Vagina (tissue), 2 donors: ENCODE measurements around the gene DHFR2.

Experiments used
- POLR2AphosphoS5 ChIP-seq, 2 donors: sonication (generic); formaldehyde crosslinking; IDR thresholded peaks; one replicate each; pipeline ENCODE4 v1.9.0; 2017; ENCODE audit warnings: antibody characterized with exemption in 2 of 2, mild to moderate bottlenecking in 2 of 2, low read depth in 1 of 2; ENCODE audit not compliant: insufficient read depth in 1 of 2
- TF ChIP-seq, protein P1 (sequence below), 3 experiments: fragments of 450-650 bp in 2 of 3; fragments of 200-600 bp in 1 of 3; sonication (generic) in 1 of 3; IDR thresholded peaks; one replicate each; pipeline ENCODE4 v1.5.1; 2017 to 2019; ENCODE audit warnings: antibody characterized with exemption in 3 of 3, mild to moderate bottlenecking in 2 of 3, moderate library complexity in 2 of 3

DNA sequence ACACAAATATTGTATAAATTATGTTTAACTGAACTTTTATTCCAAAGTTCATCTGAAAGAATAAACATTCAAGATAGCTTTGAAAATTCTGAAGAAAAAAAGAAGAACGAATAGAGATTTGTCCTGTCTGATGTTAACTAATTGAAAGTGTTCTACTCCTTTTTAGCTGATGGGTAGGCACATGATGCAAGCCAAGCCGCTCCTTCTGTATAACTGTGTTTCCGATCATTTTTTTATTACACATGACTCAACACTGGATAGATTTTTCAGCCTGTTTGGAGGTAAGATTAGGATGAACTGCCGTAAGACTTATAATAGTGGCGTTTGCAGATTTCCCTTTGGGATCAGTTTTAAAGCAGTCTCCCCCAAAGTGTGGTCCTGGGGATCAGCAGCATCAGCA, 19.2 kb upstream of the DHFR2 start:
- TF ChIP-seq, protein P1, sequence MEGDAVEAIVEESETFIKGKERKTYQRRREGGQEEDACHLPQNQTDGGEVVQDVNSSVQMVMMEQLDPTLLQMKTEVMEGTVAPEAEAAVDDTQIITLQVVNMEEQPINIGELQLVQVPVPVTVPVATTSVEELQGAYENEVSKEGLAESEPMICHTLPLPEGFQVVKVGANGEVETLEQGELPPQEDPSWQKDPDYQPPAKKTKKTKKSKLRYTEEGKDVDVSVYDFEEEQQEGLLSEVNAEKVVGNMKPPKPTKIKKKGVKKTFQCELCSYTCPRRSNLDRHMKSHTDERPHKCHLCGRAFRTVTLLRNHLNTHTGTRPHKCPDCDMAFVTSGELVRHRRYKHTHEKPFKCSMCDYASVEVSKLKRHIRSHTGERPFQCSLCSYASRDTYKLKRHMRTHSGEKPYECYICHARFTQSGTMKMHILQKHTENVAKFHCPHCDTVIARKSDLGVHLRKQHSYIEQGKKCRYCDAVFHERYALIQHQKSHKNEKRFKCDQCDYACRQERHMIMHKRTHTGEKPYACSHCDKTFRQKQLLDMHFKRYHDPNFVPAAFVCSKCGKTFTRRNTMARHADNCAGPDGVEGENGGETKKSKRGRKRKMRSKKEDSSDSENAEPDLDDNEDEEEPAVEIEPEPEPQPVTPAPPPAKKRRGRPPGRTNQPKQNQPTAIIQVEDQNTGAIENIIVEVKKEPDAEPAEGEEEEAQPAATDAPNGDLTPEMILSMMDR (IDR thresholded peaks at IDR 0.05): no peak
- no peak for TF ChIP-seq POLR2AphosphoS5 (IDR thresholded peaks at IDR 0.05; ENCODE audit: insufficient read depth in 1 of 2, low read depth in 1 of 2)
